GM10266 (cell line): Measurements from ENCODE around the gene L3MBTL1.

Source experiments
- DNase-seq: peaks from one replicate; pipeline ENCODE4 v3.0.0; 2012; ENCODE audit errors: extremely low spot score
- TF ChIP-seq, protein P1 (sequence below): IDR thresholded peaks from 2 replicates; pipeline ENCODE4 v1.5.1; 2012; ENCODE audit warnings: mild to moderate bottlenecking, low read depth; ENCODE audit not compliant: control insufficient read depth, insufficient read depth; ENCODE audit errors: missing control alignments

L3MBTL1 gene

DNA sequence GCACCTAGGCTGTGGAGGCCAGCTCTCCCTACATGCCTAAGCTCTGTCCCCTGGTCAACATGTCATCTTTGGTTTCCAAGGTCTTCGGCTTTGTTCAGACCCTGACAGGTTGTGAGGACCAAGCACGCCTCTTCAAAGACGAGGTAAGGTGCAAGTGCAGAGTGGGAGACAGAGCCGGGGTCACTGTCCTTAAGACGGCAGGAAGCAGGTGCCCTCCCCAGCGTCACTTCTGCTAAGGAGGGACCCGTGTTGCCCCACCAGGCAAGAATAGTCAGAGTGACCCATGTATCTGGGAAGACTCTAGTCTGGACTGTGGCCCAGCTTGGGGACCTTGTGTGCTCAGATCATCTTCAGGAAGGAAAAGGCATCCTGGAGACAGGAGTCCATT is 33.2 kb downstream of the L3MBTL1 start:
- no peak for DNase-seq
- TF ChIP-seq, protein P1, sequence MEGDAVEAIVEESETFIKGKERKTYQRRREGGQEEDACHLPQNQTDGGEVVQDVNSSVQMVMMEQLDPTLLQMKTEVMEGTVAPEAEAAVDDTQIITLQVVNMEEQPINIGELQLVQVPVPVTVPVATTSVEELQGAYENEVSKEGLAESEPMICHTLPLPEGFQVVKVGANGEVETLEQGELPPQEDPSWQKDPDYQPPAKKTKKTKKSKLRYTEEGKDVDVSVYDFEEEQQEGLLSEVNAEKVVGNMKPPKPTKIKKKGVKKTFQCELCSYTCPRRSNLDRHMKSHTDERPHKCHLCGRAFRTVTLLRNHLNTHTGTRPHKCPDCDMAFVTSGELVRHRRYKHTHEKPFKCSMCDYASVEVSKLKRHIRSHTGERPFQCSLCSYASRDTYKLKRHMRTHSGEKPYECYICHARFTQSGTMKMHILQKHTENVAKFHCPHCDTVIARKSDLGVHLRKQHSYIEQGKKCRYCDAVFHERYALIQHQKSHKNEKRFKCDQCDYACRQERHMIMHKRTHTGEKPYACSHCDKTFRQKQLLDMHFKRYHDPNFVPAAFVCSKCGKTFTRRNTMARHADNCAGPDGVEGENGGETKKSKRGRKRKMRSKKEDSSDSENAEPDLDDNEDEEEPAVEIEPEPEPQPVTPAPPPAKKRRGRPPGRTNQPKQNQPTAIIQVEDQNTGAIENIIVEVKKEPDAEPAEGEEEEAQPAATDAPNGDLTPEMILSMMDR: no peak

- DNase-seq: no peak
- TF ChIP-seq, protein P1: no peak
These were observed 33.7 kb downstream of the L3MBTL1 start for GRCh38 chr20:43541214-43541613.

DNA sequence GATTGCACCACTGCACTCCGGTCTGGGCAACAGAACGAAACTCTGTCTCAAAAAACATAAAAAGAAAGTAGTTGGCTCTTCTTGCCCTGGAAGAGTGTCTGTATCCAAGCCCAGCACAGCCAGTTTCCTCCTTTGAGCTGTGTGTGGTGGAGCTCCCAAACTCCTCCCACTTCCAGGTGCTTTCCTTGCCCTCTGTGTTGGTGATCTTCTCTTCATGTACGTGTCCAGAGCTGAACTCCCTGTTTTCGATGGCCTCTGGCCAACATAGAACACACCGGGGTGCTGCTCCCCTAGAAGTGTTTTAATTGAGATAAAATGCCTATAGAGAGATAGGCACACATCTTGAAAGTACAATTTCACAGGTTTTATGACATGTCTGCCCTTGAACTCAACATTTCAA is 34.7 kb downstream of the L3MBTL1 start:
- TF ChIP-seq, protein P1: no peak

DNA sequence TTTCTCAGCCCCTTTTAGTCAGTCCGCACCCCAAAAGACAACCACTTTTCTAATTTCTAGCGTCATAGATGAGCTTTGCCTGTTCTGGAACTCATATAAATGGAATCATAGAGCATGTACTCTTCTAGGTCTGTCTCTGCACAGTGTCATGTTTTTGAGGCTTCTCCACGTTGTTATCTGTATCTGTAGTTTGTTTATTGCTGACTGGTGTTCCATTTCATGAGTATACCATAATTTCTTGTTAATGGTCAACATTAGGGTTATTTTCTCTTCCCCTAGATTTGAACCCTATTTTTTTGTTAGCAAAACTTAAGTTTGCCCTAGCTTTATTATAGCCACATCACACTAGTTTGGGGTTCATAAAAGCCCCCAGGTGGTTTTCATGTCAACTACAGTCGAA is 35.2 kb downstream of the L3MBTL1 start:
- TF ChIP-seq, protein P1: no peak
- DNase-seq: no peak

More for the DNA sequence above, 34.7 kb downstream of the L3MBTL1 start:
- no peak for DNase-seq

DNA sequence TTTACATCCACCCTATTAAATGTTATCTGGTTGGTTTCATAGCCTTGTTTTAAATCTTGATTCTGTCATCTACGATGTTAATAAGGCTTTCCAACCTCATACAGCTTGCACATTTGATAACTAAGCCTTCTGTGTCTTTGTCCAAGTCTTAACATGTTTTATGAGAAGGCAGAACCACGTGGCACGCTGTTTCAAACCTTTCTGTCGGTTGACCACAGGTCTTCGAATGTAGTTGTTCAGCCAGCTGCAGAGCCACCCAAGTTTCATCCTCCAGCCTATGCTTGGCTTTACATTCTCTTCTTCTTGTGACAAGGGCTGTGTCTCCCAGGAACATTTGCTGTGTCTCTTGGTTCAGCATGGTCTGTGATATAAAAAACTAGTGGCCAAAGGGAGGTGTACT is 35.6 kb downstream of the L3MBTL1 start:
- no peak for DNase-seq
- TF ChIP-seq, protein P1: no peak

DNA sequence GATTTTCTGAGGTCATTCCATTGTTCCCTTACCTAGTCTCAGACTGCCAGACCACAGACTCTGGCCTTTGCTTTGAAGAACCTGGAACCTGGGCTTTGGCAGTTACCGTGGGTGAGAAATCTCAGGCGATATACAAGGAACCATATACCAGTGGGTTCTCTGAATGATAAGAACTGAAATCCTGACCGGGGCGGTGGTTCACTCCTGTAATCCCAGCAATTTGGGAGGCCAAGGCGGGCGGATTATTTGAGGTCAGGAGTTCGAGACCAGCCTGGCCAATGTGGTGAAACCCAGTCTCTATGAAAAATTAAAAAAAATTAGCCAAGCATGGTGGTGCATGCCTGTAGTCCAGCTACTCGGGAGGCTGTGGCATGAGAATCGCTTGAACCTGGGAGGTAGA is 37.0 kb downstream of the L3MBTL1 start:
- DNase-seq: no peak
- TF ChIP-seq, protein P1: no peak

DNA sequence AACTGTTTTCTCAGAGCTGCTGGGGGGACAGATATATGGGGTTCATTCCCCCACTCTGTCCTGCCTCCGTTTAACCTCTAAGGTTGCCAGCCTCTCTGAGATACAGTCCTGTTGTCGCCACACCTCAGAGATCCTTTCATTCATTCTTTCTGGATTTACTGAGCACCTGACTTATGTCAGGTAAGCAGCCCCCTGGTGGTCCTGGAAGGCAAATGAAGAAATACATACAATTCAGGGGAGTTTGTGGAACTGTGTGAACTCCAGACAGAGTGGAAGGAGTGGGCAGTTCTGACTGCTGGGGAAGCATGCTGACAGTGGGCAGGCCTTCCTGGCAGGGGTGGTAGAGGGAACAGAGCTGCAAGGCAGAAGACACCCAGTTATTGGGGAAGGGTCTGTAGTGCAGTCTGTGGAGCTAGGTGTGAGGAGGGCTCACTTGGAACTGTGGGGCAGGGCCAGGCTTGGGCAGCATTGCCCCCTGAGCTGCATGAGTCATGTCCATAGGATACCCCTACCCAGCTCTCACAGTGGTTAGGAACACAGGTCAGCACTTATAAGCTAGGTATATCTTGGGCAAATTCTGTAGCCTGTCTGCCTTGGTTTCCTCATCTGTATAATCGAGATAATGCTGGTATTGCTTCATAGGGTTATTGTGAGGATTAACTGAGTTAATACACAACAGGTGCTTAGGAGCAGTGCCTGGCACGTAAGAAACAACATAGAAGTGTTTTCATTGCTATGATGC is 38.5 kb downstream of the L3MBTL1 start:
- no peak for DNase-seq
- TF ChIP-seq, protein P1: no peak
